HepG2 (cell line): ENCODE measurements around the gene UCMA. TPM values are rescaled to one million over a fixed set of nuclear protein-coding genes. Genes with fewer than 3 reads are reported as not detected.

Source experiments
- BORCS8-MEF2B ChIP-seq: sonication (generic); formaldehyde crosslinking; IDR thresholded peaks from 2 replicates; pipeline ENCODE4 v1.8.0; 2022; ENCODE audit warnings: mild to moderate bottlenecking, missing genetic modification reagents
- CBX5 ChIP-seq: sonication (generic); formaldehyde crosslinking; IDR thresholded peaks from 2 replicates; pipeline ENCODE4 v1.4.0; 2020; ENCODE audit warnings: missing genetic modification reagents, borderline replicate concordance
- DMAP1 ChIP-seq: IDR thresholded peaks from 2 replicates; pipeline ENCODE4 v1.6.1; 2016
- DRAP1 ChIP-seq: IDR thresholded peaks from 2 replicates; pipeline ENCODE4 v1.6.1; 2016; ENCODE audit warnings: missing genetic modification reagents, missing compliant biosample characterization
- IRF2 ChIP-seq: IDR thresholded peaks from 2 replicates; pipeline ENCODE4 v1.6.1; 2018; ENCODE audit warnings: missing genetic modification reagents, missing compliant biosample characterization
- MIXL1 ChIP-seq: IDR thresholded peaks from 2 replicates; pipeline ENCODE4 v1.6.1; 2016
- MXD1 ChIP-seq: sonication (generic); formaldehyde crosslinking; IDR thresholded peaks from 2 replicates; pipeline ENCODE4 v1.4.0; 2020; ENCODE audit warnings: mild to moderate bottlenecking, missing genetic modification reagents
- NFKBIZ ChIP-seq: IDR thresholded peaks from 2 replicates; pipeline ENCODE4 v1.6.1; 2018; ENCODE audit warnings: missing genetic modification reagents, missing compliant biosample characterization
- NKX3-1 ChIP-seq: sonication (generic); formaldehyde crosslinking; IDR thresholded peaks from 2 replicates; pipeline ENCODE4 v1.5.0; 2020; ENCODE audit warnings: missing genetic modification reagents
- THRA ChIP-seq: sonication (generic); formaldehyde crosslinking; IDR thresholded peaks from 2 replicates; pipeline ENCODE4 v1.4.0; 2020; ENCODE audit warnings: missing genetic modification reagents, borderline replicate concordance
- TMF1 ChIP-seq: sonication (generic); formaldehyde crosslinking; IDR thresholded peaks from 2 replicates; pipeline ENCODE4 v1.8.1; 2022; ENCODE audit warnings: low read depth, missing genetic modification reagents
- ZBTB46 ChIP-seq: sonication (generic); formaldehyde crosslinking; IDR thresholded peaks from 2 replicates; pipeline ENCODE4 v1.4.0; 2020; ENCODE audit warnings: mild to moderate bottlenecking, missing genetic modification reagents, borderline replicate concordance
- ZFP36L2 ChIP-seq: sonication (generic); formaldehyde crosslinking; IDR thresholded peaks from 2 replicates; pipeline ENCODE4 v1.4.0; 2020; ENCODE audit warnings: missing genetic modification reagents
- ZNF138 ChIP-seq: sonication (generic); formaldehyde crosslinking; IDR thresholded peaks from 2 replicates; pipeline ENCODE4 v1.5.0; 2020; ENCODE audit warnings: mild to moderate bottlenecking, low read depth, missing genetic modification reagents
- ZNF160 ChIP-seq: sonication (generic); formaldehyde crosslinking; IDR thresholded peaks from 2 replicates; pipeline ENCODE4 v1.8.0; 2022; ENCODE audit warnings: mild to moderate bottlenecking, inconsistent platforms, missing genetic modification reagents
- ZNF18 ChIP-seq: sonication (generic); formaldehyde crosslinking; IDR thresholded peaks from 2 replicates; pipeline ENCODE4 v1.8.0; 2022; ENCODE audit warnings: mild to moderate bottlenecking, missing genetic modification reagents; ENCODE audit not compliant: insufficient replicate concordance
- ZNF276 ChIP-seq: sonication (generic); formaldehyde crosslinking; IDR thresholded peaks from 2 replicates; pipeline ENCODE4 v1.4.0; 2020; ENCODE audit warnings: mild to moderate bottlenecking, low read depth, missing genetic modification reagents
- ZNF317 ChIP-seq: sonication (generic); formaldehyde crosslinking; IDR thresholded peaks from 2 replicates; pipeline ENCODE4 v1.5.0; 2020; ENCODE audit warnings: mild to moderate bottlenecking, missing genetic modification reagents
- ZNF431 ChIP-seq: sonication (generic); formaldehyde crosslinking; IDR thresholded peaks from 2 replicates; pipeline ENCODE4 v1.9.0; 2022; ENCODE audit warnings: missing genetic modification reagents, low read depth, mild to moderate bottlenecking, borderline replicate concordance
- ZNF562 ChIP-seq: sonication (generic); formaldehyde crosslinking; IDR thresholded peaks from 2 replicates; pipeline ENCODE4 v1.8.0; 2022; ENCODE audit warnings: missing genetic modification reagents, borderline replicate concordance
- ZNF691 ChIP-seq: sonication (generic); formaldehyde crosslinking; IDR thresholded peaks from 2 replicates; pipeline ENCODE4 v1.4.0; 2020; ENCODE audit warnings: missing genetic modification reagents, low read depth, mild to moderate bottlenecking, borderline replicate concordance
- polyA plus RNA-seq, 8 experiments: library from polyadenylated mRNA; depleted of rRNA in 3 of 8; stranded (reverse) in 7 of 8; unstranded in 1 of 8; fragments of >200 nt; fragmentation: Illumina TruSeq in 4 of 8; extraction: Trizol in 4 of 8; gene quantifications; 2 replicates each; pipeline versions ENCODE4 v1.2.1 to v1.2.3, GENCODE V29; 2011 to 2016; ENCODE audit warnings: low read depth in 4 of 8, missing spikeins in 1 of 8, mixed read lengths in 1 of 8; ENCODE audit not compliant: insufficient read depth in 1 of 8
- total RNA-seq, 5 experiments: library from RNA; depleted of rRNA; stranded (reverse); fragments of >200 nt; fragmentation: Illumina TruSeq; extraction: Trizol; gene quantifications; 2 replicates each; pipeline ENCODE4 v1.2.3, GENCODE V29; 2016; ENCODE audit warnings: low read depth in 1 of 5

Gene UCMA
- total and polyA plus RNA-seq, 2 of the 13 experiments (the other 11 are each of a cell fraction or from before 2014, with no cell fraction given) = not detected

GRCh38 chr10:13271552-13272163 is 37.5 kb upstream of the UCMA start (continued):
- TF ChIP-seq ZNF431 (CRISPR knock-in tag) (no peak), THRA (CRISPR knock-in tag) (no peak; the same call in 1 of the 2 replicates), ZNF317 (CRISPR knock-in tag) (0 out of 2 replicates have a peak, but pooled peaks have one; percentile 39), MXD1 (CRISPR knock-in tag) (no peak), ZNF276 (CRISPR knock-in tag) (no peak), IRF2 (CRISPR knock-in tag) (0 out of 2 replicates have a peak, but pooled peaks have one; percentile 45), MIXL1 (peak; percentile 33; the same call in 1 of the 2 replicates), ZNF562 (CRISPR knock-in tag) (no peak), BORCS8-MEF2B (CRISPR knock-in tag) (peak; percentile 61; the same call in 1 of the 2 replicates), NFKBIZ (CRISPR knock-in tag) (no peak), ZNF138 (CRISPR knock-in tag) (0 out of 2 replicates have a peak, but pooled peaks have one; percentile 46), DRAP1 (peak; percentile 23; the same call in 1 of the 2 replicates), ZFP36L2 (CRISPR knock-in tag) (no peak), TMF1 (CRISPR knock-in tag) (0 out of 2 replicates have a peak, but pooled peaks have one; percentile 54), NKX3-1 (no peak), ZBTB46 (CRISPR knock-in tag) (no peak), ZNF160 (no peak), DMAP1 (CRISPR knock-in tag) (0 out of 2 replicates have a peak, but pooled peaks have one; percentile 35), CBX5 (no peak; the same call in 1 of the 2 replicates), ZNF691 (CRISPR knock-in tag) (peak; percentile 36; the same call in 1 of the 2 replicates), ZNF18 (CRISPR knock-in tag) (peak; percentile 76)
